Hindlimb muscle (tissue), 1 donor: ENCODE results near the gene ZFAND2A. TPM values are rescaled to one million over a fixed set of nuclear protein-coding genes. Genes with fewer than 3 reads are reported as not detected.

Experiments used
- DNase-seq: peaks from one replicate; pipeline ENCODE4 v3.0.0-alpha.2; 2013
- polyA plus RNA-seq: library from polyadenylated mRNA; unstranded; fragments of 120-200 nt; gene quantifications from one replicate; pipeline ENCODE4 v1.2.1, GENCODE V29; 2013; ENCODE audit not compliant: insufficient read length

The ZFAND2A gene
- polyA plus RNA-seq, 1 donor, result 13.1 TPM

GRCh38 chr7:1105189-1105588 lies 54.8 kb downstream of the ZFAND2A start:
- DNase-seq, result no peak

GRCh38 chr7:1104516-1105179 lies 55.3 kb downstream of the ZFAND2A start:
- peak; percentile 67 for DNase-seq

GRCh38 chr7:1103789-1104515 lies 56.0 kb downstream of the ZFAND2A start:
- DNase-seq, result no peak

- no peak for DNase-seq
Measured at GRCh38 chr7:1103009-1103788, 56.8 kb downstream of the ZFAND2A start.

Other genes starting within 250 kb of the ZFAND2A start
- 2.1 TPM for gene ADAP1, start 205.5 kb downstream of the ZFAND2A start, polyA plus RNA-seq
- 13.1 TPM for gene COX19, start 184.6 kb downstream of the ZFAND2A start, polyA plus RNA-seq
- gene CYP2W1, start 177.0 kb downstream of the ZFAND2A start, polyA plus RNA-seq, result 1.7 TPM
- 6.2 TPM for gene GPR146, start 115.7 kb downstream of the ZFAND2A start, polyA plus RNA-seq
- gene GPER1, start 72.1 kb downstream of the ZFAND2A start, polyA plus RNA-seq, result 14.2 TPM
- not detected for gene UNCX, start 72.7 kb upstream of the ZFAND2A start, polyA plus RNA-seq